SIG-M5 treated with dmso at 0.1 percent for 504 hours (cell line): ENCODE measurements around the gene PGAM5.

Source experiments
- DNase-seq: peaks from one replicate; lab custom pipeline; 2025; ENCODE audit not compliant: unreplicated experiment; lab: John Stamatoyannopoulos, UW

Gene PGAM5

GRCh38 chr12:132719141-132719953 lies 8.7 kb downstream of the PGAM5 start:
- no peak for DNase-seq

GRCh38 chr12:132719954-132720324 lies 9.3 kb downstream of the PGAM5 start:
- DNase-seq, result no peak

GRCh38 chr12:132720606-132721345 lies 10.1 kb downstream of the PGAM5 start:
- DNase-seq, result no peak

GRCh38 chr12:132723015-132723763 lies 12.5 kb downstream of the PGAM5 start:
- no peak for DNase-seq

GRCh38 chr12:132723764-132724140 lies 13.1 kb downstream of the PGAM5 start:
- DNase-seq, result no peak

- DNase-seq, result no peak
These were observed 14.0 kb downstream of the PGAM5 start for GRCh38 chr12:132724506-132725241.

- DNase-seq, result no peak
These were observed 15.7 kb downstream of the PGAM5 start for GRCh38 chr12:132726386-132726785.

GRCh38 chr12:132727091-132727794 lies 16.6 kb downstream of the PGAM5 start:
- no peak for DNase-seq

GRCh38 chr12:132728502-132728901 lies 17.9 kb downstream of the PGAM5 start:
- DNase-seq, result no peak

- DNase-seq, result no peak
These were observed 19.1 kb downstream of the PGAM5 start for GRCh38 chr12:132729541-132730320.

GRCh38 chr12:132730353-132730752 lies 19.7 kb downstream of the PGAM5 start:
- no peak for DNase-seq

GRCh38 chr12:132731574-132731973 lies 20.9 kb downstream of the PGAM5 start:
- no peak for DNase-seq

- DNase-seq, result no peak
These were observed 23.6 kb downstream of the PGAM5 start for GRCh38 chr12:132734206-132734605.

GRCh38 chr12:132735496-132735895 lies 24.9 kb downstream of the PGAM5 start:
- no peak for DNase-seq

GRCh38 chr12:132736378-132736777 lies 25.7 kb downstream of the PGAM5 start:
- DNase-seq, result no peak

GRCh38 chr12:132736913-132737312 lies 26.3 kb downstream of the PGAM5 start:
- DNase-seq, result no peak

- DNase-seq, result no peak
These were observed 29.1 kb downstream of the PGAM5 start for GRCh38 chr12:132739600-132740312.

- no peak for DNase-seq
These were observed 29.6 kb downstream of the PGAM5 start for GRCh38 chr12:132740313-132740646.

GRCh38 chr12:132740652-132741051 lies 30.0 kb downstream of the PGAM5 start:
- DNase-seq, result no peak
